HL-60 (cell line): ENCODE results near the gene CIDEC.

Source experiments
- DNase-seq, 2 experiments: peaks; one replicate each; pipeline ENCODE4 v3.0.0-alpha.2; 2010 to 2020; ENCODE audit warnings: low read depth in 1 of 2, low spot score in 1 of 2
- H3K27ac ChIP-seq: fragments of 250-450 bp; sonication (Bioruptor Pico); replicated peaks from 2 replicates; pipeline ENCODE4 v1.5.1; 2020; ENCODE audit warnings: mild to moderate bottlenecking, moderate library complexity
- H3K27me3 ChIP-seq: fragments of 250-450 bp; sonication (Bioruptor Pico); 2 replicates; pipeline ENCODE4 v1.5.1; 2021; ENCODE audit warnings: mild to moderate bottlenecking, moderate library complexity; ENCODE audit not compliant: insufficient read depth, poor library complexity, severe bottlenecking
- H3K4me3 ChIP-seq: replicated peaks from 2 replicates; pipeline ENCODE4 v1.5.1; 2011; ENCODE audit warnings: mild to moderate bottlenecking, control low read depth, low read length; ENCODE audit not compliant: insufficient read depth
- CTCF ChIP-seq: IDR thresholded peaks from one replicate; pipeline ENCODE4 v1.5.1; 2011; ENCODE audit warnings: low read length, control low read depth, inconsistent platforms; ENCODE audit not compliant: insufficient read depth
- GABPA ChIP-seq: IDR thresholded peaks from 2 replicates; pipeline ENCODE4 v1.6.1; 2012; ENCODE audit warnings: low read depth
- POLR2AphosphoS5 ChIP-seq: IDR thresholded peaks from 2 replicates; pipeline ENCODE4 v1.6.1; 2012; ENCODE audit warnings: low read depth
- REST ChIP-seq: IDR thresholded peaks from 2 replicates; pipeline ENCODE4 v1.6.1; 2012; ENCODE audit warnings: low read depth; ENCODE audit not compliant: insufficient replicate concordance
- SPI1 ChIP-seq: IDR thresholded peaks from 2 replicates; pipeline ENCODE4 v1.6.1; 2012; ENCODE audit warnings: low read depth, mild to moderate bottlenecking, borderline replicate concordance

CIDEC gene

GRCh38 chr3:9864200-9864927, 15.7 kb downstream of the CIDEC start:
- H3K27ac ChIP-seq, result peak overlapping the region; percentile 26

GRCh38 chr3:9863058-9863772, 16.8 kb downstream of the CIDEC start:
- DNase-seq, result no peak
- H3K27me3 ChIP-seq, result no peaks in the 10 kb centered on the region
- no peak for TF ChIP-seq CTCF
- no peak for TF ChIP-seq SPI1
- no peak for TF ChIP-seq GABPA
- no peak for TF ChIP-seq POLR2AphosphoS5
- no peak for TF ChIP-seq REST
- no peak overlapping the region for H3K4me3 ChIP-seq
- no peak overlapping the region for H3K27ac ChIP-seq

More at GRCh38 chr3:9864200-9864927, 15.7 kb downstream of the CIDEC start:
- TF ChIP-seq GABPA (no peak), POLR2AphosphoS5 (peak; percentile 59; the same call in 1 of the 2 replicates)
- Histone ChIP-seq H3K4me3 (no peak overlapping the region), H3K27me3 (no peaks in the 10 kb centered on the region)
- DNase-seq, result peak; percentile 76 to 81

- no peaks in the 10 kb centered on the region for H3K27me3 ChIP-seq
- no peak overlapping the region for H3K27ac ChIP-seq
- TF ChIP-seq GABPA (no peak), REST (no peak)
- no peak overlapping the region for H3K4me3 ChIP-seq
- no peak for DNase-seq
Observed at GRCh38 chr3:9862391-9863057, 17.5 kb downstream of the CIDEC start.

GRCh38 chr3:9861626-9862130, 18.4 kb downstream of the CIDEC start:
- Histone ChIP-seq H3K27me3 (no peaks in the 10 kb centered on the region), H3K27ac (no peak overlapping the region), H3K4me3 (no peak overlapping the region)
- TF ChIP-seq SPI1, result no peak
- TF ChIP-seq POLR2AphosphoS5, result no peak
- TF ChIP-seq REST, result no peak
- no peak for TF ChIP-seq CTCF
- TF ChIP-seq GABPA, result no peak
- no peak for DNase-seq
